Ramos (cell line): ENCODE results near the gene SLC25A42.
"Not testable (repeated sequence)": the region's sequence is repeated elsewhere in the genome, so short reads cannot be mapped to it uniquely, and the experiment has no call there.

ENCODE experiments used
- in situ Hi-C: fragments of 300-500 bp; cut with MboI; formaldehyde crosslinking; loops from one replicate; pipeline ENCODE4 v1.14.3; 2022; ENCODE audit warnings: low sequenced_read_pairs; ENCODE audit not compliant: unreplicated experiment

The SLC25A42 gene

GRCh38 chr19:19126102-19126501 lies 62.3 kb downstream of the SLC25A42 start:
- in situ Hi-C loops, result no loop called here

DNA sequence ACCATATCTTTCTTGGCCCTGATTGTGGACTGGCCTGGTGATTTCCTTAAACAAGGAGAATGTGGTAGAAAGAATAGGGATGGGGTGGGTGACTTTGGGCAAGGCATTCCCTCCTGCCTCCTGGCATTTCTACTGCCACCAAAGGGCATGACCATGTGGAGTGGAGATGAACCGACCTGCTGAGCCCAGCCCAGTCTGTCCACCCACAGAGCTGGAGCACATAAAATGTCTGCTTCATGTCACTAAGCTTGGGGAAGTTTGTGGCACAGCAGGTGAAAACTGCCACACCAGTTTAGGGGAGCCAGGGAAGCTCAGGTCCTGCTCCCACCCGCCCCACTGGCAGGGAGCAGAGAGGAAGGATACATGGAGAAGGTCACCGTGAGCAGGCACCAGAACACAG lies 68.2 kb downstream of the SLC25A42 start:
- in situ Hi-C loops, result no loop called here

- in situ Hi-C loops, result no loop called here
These were observed 69.1 kb downstream of the SLC25A42 start for GRCh38 chr19:19132912-19133311.

GRCh38 chr19:19133985-19134384 lies 70.2 kb downstream of the SLC25A42 start:
- in situ Hi-C loops, result no loop called here

- in situ Hi-C loops, result no loop called here
These were observed 70.9 kb downstream of the SLC25A42 start for GRCh38 chr19:19134687-19135158.

DNA sequence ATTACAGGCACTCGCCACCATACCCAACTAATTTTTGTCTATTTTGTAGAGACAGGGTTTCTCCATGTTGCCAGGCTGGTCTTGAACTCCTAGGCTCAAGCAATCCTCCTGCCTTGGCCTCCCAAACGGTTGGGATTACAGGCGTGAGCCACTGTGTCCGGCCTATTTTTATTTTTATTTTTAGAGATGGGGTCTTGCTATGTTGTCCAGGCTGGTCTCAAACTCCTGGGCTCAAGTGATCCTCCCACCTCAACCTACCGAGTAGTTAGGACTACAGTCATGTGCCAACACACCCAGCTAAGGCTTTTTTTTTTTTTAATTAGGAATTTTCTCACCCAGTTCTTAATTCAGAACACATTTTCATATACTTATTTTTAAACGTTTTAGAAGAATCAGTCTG lies 71.9 kb downstream of the SLC25A42 start:
- in situ Hi-C loops, result not testable (repeated sequence)

- in situ Hi-C loops, result no loop called here
These were observed 73.8 kb downstream of the SLC25A42 start for GRCh38 chr19:19137556-19138108.

- in situ Hi-C loops, result no loop called here
These were observed 74.6 kb downstream of the SLC25A42 start, which contains the start of gene TMEM161A for GRCh38 chr19:19138109-19138981. Gene TMEM161A (minus strand): TSS chr19:19138478. CDS start chr19:19138428, 50 bp downstream.

DNA sequence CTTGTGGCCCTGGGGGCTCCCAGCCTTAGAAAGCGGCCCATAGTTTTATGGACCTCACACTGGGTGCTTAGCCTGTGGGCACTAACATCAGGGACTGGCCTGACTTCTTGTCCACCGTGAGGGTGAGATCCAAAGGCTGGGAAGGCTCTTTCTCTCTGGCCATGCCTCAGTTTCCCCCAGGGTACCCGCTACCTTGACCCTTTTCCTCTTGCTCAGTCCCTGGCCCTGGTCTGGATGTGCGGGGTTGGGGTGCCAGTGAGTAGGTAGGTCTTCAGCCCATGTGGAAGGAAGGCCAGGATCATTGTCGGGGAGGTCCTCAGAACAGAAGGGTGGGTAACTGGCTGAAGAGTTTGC lies 76.1 kb downstream of the SLC25A42 start:
- in situ Hi-C loops, result no loop called here

GRCh38 chr19:19140476-19140875 lies 76.7 kb downstream of the SLC25A42 start:
- in situ Hi-C loops, result no loop called here

DNA sequence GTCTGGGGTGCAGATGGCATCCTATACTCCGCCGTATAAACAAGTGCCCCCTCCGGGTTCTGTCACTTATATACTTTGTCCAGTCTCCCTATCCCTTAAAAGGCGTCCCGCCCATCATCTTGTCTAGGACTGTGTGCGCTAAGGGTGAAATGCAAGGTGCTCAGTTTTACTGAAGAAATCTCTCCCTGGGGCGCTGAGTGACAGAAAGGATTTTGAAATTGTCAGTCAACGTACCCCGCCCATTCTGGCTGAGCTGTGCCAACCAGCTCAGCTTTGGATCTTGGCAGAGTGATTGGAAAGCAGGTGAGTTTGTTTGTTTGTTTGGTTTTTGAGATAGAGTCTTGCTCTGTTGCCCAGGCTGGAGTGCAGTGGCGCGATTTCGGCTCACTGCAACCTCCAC lies 78.6 kb downstream of the SLC25A42 start:
- in situ Hi-C loops, result no loop called here

DNA sequence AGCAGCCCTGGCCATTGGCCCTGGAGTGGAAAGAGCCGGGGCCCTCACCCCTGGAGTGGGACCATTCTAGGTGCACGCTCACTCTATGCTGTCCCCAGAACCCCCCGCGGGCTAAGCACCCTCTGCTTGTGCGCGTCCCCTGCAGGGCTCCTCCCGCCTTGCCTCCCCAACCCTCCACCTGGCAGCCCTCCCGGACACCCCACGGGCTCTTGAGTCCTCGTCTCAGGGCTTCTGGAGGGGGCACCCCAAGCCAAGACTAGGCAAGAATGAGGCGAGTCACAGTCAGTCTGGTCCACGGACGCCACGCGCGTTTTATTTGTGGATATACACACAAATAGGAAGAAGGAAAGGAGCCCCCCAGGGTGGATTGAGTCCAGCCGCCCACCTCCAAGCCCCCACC lies 81.5 kb downstream of the SLC25A42 start:
- in situ Hi-C loops, result no loop called here

DNA sequence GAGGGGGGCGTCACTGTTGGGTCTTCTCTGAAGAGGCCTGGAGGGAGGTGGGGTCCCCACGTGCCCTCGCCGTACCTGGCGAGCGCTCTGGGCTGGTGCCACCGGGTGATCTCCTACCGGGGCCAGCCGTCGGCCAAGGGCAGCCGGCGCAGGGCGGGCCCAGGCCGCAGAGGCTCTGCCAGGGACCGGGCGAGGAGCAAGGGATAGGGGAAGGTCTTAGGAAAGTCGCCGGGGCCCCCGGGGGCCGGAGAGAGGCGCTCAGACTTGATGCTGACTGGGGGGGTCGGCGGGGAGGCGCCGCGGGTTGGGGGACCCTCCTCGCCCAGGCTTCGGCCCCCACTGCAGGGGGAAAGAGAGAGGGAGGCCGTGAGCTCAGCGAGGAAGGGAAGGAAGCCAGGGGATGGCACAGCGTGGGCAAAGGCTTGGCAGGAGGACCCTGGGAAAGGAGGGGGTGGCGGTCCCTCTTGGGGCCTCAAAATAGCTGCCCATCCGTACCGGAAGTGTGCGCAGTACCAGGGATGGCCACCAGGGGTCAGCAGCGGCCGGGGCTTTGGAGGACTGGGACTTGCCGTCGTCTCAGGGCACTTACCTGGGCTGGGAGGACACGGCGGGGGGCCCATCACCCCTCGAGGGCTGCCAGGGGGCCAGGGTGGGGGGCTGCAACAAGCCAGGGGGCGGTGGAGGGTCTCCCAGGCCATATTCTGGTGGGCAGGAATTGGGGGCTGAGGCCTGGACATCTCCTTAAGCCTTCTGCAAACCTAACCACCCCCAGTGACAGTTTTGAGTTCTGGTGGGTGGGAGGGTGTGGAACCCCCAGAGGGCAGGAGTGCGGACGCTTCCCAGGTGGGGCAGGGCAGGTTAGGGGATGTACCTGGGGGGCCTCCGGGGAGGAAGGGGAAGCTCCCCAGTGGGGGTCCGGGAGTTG lies 82.2 kb downstream of the SLC25A42 start:
- in situ Hi-C loops, result no loop called here

- in situ Hi-C loops, result no loop called here
These were observed 83.1 kb downstream of the SLC25A42 start for GRCh38 chr19:19146865-19147264.

DNA sequence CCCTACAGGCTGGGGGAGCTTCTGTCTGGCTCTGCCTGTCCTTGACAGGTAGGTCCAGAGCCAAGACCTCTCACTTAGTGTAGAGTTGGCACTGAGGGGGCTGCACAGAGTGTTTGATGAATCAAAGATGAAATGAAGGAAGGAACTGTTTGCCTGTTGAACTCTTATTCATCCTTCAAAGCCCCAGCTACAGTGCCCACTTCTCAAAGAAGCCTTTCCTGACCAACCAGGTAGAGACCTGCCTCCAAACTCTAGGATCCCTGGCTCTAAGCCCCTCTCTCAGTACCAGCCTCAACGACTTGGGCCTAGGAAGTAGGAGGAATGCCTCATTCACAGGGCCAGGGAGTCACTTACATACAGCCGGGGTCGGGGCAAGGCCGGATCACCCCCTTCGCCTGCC lies 83.5 kb downstream of the SLC25A42 start:
- in situ Hi-C loops, result no loop called here

DNA sequence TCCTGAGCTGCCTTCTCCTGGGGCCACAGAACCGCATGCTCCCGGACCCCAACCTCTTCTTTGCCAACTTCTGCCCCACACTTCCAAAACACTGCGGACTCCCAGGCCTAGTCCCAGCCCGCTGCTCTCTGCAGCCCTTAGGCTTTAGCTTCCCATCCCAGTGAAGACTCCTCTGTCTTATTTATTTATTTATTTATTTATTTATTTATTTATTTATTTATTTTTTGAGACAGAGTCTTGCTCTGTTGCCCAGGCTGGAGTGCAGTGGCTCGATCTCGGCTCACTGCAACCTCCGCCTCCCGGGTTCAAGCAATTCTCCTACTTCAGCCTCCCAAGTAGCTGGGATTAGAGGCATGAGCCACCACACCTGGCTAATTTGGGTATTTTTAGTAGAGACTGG lies 84.7 kb downstream of the SLC25A42 start:
- in situ Hi-C loops, result not testable (repeated sequence)

- in situ Hi-C loops, result no loop called here
These were observed 85.6 kb downstream of the SLC25A42 start for GRCh38 chr19:19149435-19149834.

GRCh38 chr19:19151418-19151817 lies 87.6 kb downstream of the SLC25A42 start:
- in situ Hi-C loops, result no loop called here

- in situ Hi-C loops, result no loop called here
These were observed 89.0 kb downstream of the SLC25A42 start for GRCh38 chr19:19152668-19153384.
